Sigmoid colon (tissue), 7 donors: ENCODE data around the gene HS3ST4. TPM values are rescaled to one million over a fixed set of nuclear protein-coding genes. Genes with fewer than 3 reads are reported as not detected.

ENCODE experiments used
- DNase-seq: peaks from one replicate; pipeline ENCODE4 v3.0.0-alpha.2; 2019
- H3K27ac ChIP-seq, 4 donors: fragments of 200-600 bp; sonication (generic); one replicate each; pipeline ENCODE4 v1.5.1; 2016 to 2019; ENCODE audit warnings: mild to moderate bottlenecking in 1 of 4
- H3K27me3 ChIP-seq, 3 donors: fragments of 200-600 bp; sonication (generic); one replicate each; pipeline ENCODE4 v1.5.1; 2019; ENCODE audit warnings: mild to moderate bottlenecking in 1 of 3
- H3K36me3 ChIP-seq, 4 donors: fragments of 200-600 bp; sonication (generic); one replicate each; pipeline ENCODE4 v1.5.1; 2016 to 2019
- H3K4me1 ChIP-seq, 4 donors: fragments of 200-600 bp; sonication (generic); one replicate each; pipeline ENCODE4 v1.5.1; 2017 to 2019
- H3K4me3 ChIP-seq, 4 donors: fragments of 200-600 bp; sonication (generic); one replicate each; pipeline ENCODE4 v1.5.1; 2017 to 2019; ENCODE audit warnings: mild to moderate bottlenecking in 2 of 4, moderate library complexity in 1 of 4
- H3K9me3 ChIP-seq, 4 donors: fragments of 200-600 bp in 3 of 4; sonication (generic) in 3 of 4; one replicate each; pipeline versions ENCODE4 v1.5.1 to v1.6.1; 2013 to 2019
- CTCF ChIP-seq, 4 experiments: fragments of 450-650 bp in 3 of 4; fragments of 200-600 bp in 1 of 4; IDR thresholded peaks; one replicate each; pipeline ENCODE4 v1.5.1; 2016 to 2019; ENCODE audit warnings: antibody characterized with exemption in 4 of 4, mild to moderate bottlenecking in 3 of 4, moderate library complexity in 2 of 4
- EP300 ChIP-seq, 4 donors: sonication (generic); formaldehyde crosslinking; IDR thresholded peaks; one replicate each; pipeline ENCODE4 v1.6.1; 2017; ENCODE audit warnings: antibody characterized with exemption in 4 of 4
- POLR2A ChIP-seq, 2 donors: fragments of 450-650 bp; IDR thresholded peaks; one replicate each; pipeline ENCODE4 v1.6.1; 2016; ENCODE audit warnings: antibody characterized with exemption in 2 of 2, mild to moderate bottlenecking in 2 of 2, moderate library complexity in 2 of 2
- POLR2AphosphoS5 ChIP-seq, 4 donors: sonication (generic); formaldehyde crosslinking; IDR thresholded peaks; one replicate each; pipeline ENCODE4 v1.6.1; 2017; ENCODE audit warnings: antibody characterized with exemption in 4 of 4
- WGBS, 2 donors: extraction: QIAGEN DNeasy Blood & Tissue Kit; methylation state at CpG; one replicate each; pipeline ENCODE4 v1.1.7; 2013; 5-methylcytosine and 5-hydroxymethylcytosine counted together
- intact Hi-C: fragments of 100-400 bp; cut with DNase I; formaldehyde crosslinking; loops from one replicate; pipeline ENCODE4 v1.15.1; 2023
- polyA plus RNA-seq, 3 donors: library from polyadenylated mRNA; stranded (reverse); fragments of 200-250 nt; gene quantifications; one replicate each; pipeline ENCODE4 v1.2.3, GENCODE V29; 2013
- total RNA-seq, 4 donors: library from RNA; depleted of rRNA; stranded (reverse); fragments of >200 nt; gene quantifications; one replicate each; pipeline ENCODE4 v1.1.0, GENCODE V29; 2016
- donor health status: healthy with polysubstance abuse.
- donor health status: Bipolar disorder and iron deficiency.
- donor health status: healthy.

Gene HS3ST4
- total and polyA plus RNA-seq, 7 donors: 0.07 to 0.14 TPM; not detected in 5

GRCh38 chr16:25855818-25856217 is 164.1 kb downstream of the HS3ST4 start:
- H3K4me3 ChIP-seq: no peak overlapping the region
- TF ChIP-seq CTCF (IDR thresholded peaks at IDR 0.05) (no peak), POLR2A (IDR thresholded peaks at IDR 0.05) (no peak), POLR2AphosphoS5 (IDR thresholded peaks at IDR 0.05) (no peak), EP300 (IDR thresholded peaks at IDR 0.05) (no peak)

GRCh38 chr16:25859645-25860044 is 167.9 kb downstream of the HS3ST4 start:
- Histone ChIP-seq H3K4me1 (no peaks in the 10 kb centered on the region), H3K27ac (no peak overlapping the region), H3K36me3 (no peaks in the 10 kb centered on the region), H3K4me3 (no peak overlapping the region), H3K27me3 (peaks cover 0 to 12% (median 0%) of the 10 kb centered on the region in 3 donors), H3K9me3 (peaks cover 0 to 2% (median 0%) of the 10 kb centered on the region in 4 donors)
- no peak for TF ChIP-seq POLR2A (IDR thresholded peaks at IDR 0.05)
- no peak for TF ChIP-seq POLR2AphosphoS5 (IDR thresholded peaks at IDR 0.05)
- TF ChIP-seq CTCF (IDR thresholded peaks at IDR 0.05): no peak
- TF ChIP-seq EP300 (IDR thresholded peaks at IDR 0.05): no peak
- intact Hi-C loops: no loop called here
- WGBS, 2 donors: 90 to 95% methylated on average over 3 of the region's 3 CpGs
- DNase-seq: no peak

More at GRCh38 chr16:25855818-25856217, 164.1 kb downstream of the HS3ST4 start:
- intact Hi-C loops: no loop called here
- 28 to 30% methylated on average over 2 of the region's 2 CpGs for WGBS, 2 donors
- Histone ChIP-seq H3K9me3 (peaks cover 0 to 2% (median 0%) of the 10 kb centered on the region in 4 donors), H3K36me3 (no peaks in the 10 kb centered on the region), H3K27me3 (peaks cover 0 to 14% (median 0%) of the 10 kb centered on the region in 3 donors), H3K27ac (no peak overlapping the region), H3K4me1 (no peaks in the 10 kb centered on the region)
- DNase-seq: no peak

- no peaks in the 10 kb centered on the region for H3K27me3 ChIP-seq
- no peak for DNase-seq
- no peaks in the 10 kb centered on the region for H3K36me3 ChIP-seq
- no peaks in the 10 kb centered on the region for H3K4me1 ChIP-seq
- H3K27ac ChIP-seq: no peak overlapping the region
- H3K4me3 ChIP-seq: no peak overlapping the region
- TF ChIP-seq EP300 (IDR thresholded peaks at IDR 0.05): no peak
- TF ChIP-seq CTCF (IDR thresholded peaks at IDR 0.05): no peak
- TF ChIP-seq POLR2AphosphoS5 (IDR thresholded peaks at IDR 0.05): no peak
- TF ChIP-seq POLR2A (IDR thresholded peaks at IDR 0.05): no peak
- WGBS, 2 donors: 67 to 73% methylated on average over 2 of the region's 2 CpGs
- no peaks in the 10 kb centered on the region for H3K9me3 ChIP-seq
- intact Hi-C loops: no loop called here
Measured at GRCh38 chr16:25867041-25867440, 175.3 kb downstream of the HS3ST4 start.

- DNase-seq: no peak
- H3K36me3 ChIP-seq: no peaks in the 10 kb centered on the region
- H3K4me1 ChIP-seq: no peaks in the 10 kb centered on the region
- no peak for TF ChIP-seq CTCF (IDR thresholded peaks at IDR 0.05)
- TF ChIP-seq POLR2AphosphoS5 (IDR thresholded peaks at IDR 0.05): no peak
- TF ChIP-seq POLR2A (IDR thresholded peaks at IDR 0.05): no peak
- TF ChIP-seq EP300 (IDR thresholded peaks at IDR 0.05): no peak
- no peaks in the 10 kb centered on the region for H3K27me3 ChIP-seq
- 38 to 52% methylated on average over 6 of the region's 6 CpGs for WGBS, 2 donors
- no peak overlapping the region for H3K4me3 ChIP-seq
- H3K27ac ChIP-seq: no peak overlapping the region
- H3K9me3 ChIP-seq: no peaks in the 10 kb centered on the region
- intact Hi-C loops: no loop called here
Measured at GRCh38 chr16:25868106-25868505, 176.3 kb downstream of the HS3ST4 start.

- Histone ChIP-seq H3K27ac (no peak overlapping the region), H3K9me3 (no peaks in the 10 kb centered on the region), H3K27me3 (no peaks in the 10 kb centered on the region), H3K4me1 (no peaks in the 10 kb centered on the region), H3K36me3 (no peaks in the 10 kb centered on the region), H3K4me3 (no peak overlapping the region)
- TF ChIP-seq EP300 (IDR thresholded peaks at IDR 0.05) (no peak), CTCF (IDR thresholded peaks at IDR 0.05) (no peak), POLR2AphosphoS5 (IDR thresholded peaks at IDR 0.05) (no peak), POLR2A (IDR thresholded peaks at IDR 0.05) (no peak)
- intact Hi-C loops: no loop called here
- 52 to 53% methylated on average over 9 of the region's 9 CpGs for WGBS, 2 donors
- DNase-seq: no peak
Measured at GRCh38 chr16:25868706-25869370, 177.1 kb downstream of the HS3ST4 start.
